ENCODE results near the gene GINS3. TPM values are rescaled to one million over a fixed set of nuclear protein-coding genes. Genes with fewer than 3 reads are reported as not detected.

GINS3 gene
- total and polyA plus RNA-seq, 2 experiments from 2014 or later: 8.8 to 17.8 TPM

DNA sequence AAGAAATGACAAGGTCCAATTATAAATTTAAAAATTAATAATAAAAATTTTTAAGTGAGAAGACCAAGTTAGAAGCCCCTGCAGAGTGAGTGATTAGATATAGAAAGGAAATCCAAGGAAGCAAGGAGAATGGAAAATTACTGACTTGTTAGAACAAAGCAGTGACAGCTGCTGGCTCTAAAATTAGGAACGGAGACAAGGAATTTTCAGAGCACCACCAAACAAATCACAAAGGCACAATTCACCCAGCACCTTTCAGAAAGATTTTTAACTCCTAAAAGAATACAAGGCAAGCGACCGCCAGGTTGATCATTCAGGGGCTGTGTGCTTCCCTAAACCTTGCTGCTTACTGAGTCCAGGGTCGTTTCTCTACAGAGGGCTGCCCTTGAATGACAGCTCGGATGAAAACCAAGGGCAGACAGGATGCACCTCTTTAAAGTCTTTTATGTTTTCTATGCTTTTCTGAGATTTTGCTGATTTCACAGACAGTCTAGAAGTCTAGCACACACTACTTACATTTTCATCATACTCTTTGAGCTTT lies 45.4 kb upstream of the GINS3 start (continued):
- TF ChIP-seq, protein P1, sequence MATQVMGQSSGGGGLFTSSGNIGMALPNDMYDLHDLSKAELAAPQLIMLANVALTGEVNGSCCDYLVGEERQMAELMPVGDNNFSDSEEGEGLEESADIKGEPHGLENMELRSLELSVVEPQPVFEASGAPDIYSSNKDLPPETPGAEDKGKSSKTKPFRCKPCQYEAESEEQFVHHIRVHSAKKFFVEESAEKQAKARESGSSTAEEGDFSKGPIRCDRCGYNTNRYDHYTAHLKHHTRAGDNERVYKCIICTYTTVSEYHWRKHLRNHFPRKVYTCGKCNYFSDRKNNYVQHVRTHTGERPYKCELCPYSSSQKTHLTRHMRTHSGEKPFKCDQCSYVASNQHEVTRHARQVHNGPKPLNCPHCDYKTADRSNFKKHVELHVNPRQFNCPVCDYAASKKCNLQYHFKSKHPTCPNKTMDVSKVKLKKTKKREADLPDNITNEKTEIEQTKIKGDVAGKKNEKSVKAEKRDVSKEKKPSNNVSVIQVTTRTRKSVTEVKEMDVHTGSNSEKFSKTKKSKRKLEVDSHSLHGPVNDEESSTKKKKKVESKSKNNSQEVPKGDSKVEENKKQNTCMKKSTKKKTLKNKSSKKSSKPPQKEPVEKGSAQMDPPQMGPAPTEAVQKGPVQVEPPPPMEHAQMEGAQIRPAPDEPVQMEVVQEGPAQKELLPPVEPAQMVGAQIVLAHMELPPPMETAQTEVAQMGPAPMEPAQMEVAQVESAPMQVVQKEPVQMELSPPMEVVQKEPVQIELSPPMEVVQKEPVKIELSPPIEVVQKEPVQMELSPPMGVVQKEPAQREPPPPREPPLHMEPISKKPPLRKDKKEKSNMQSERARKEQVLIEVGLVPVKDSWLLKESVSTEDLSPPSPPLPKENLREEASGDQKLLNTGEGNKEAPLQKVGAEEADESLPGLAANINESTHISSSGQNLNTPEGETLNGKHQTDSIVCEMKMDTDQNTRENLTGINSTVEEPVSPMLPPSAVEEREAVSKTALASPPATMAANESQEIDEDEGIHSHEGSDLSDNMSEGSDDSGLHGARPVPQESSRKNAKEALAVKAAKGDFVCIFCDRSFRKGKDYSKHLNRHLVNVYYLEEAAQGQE (IDR thresholded peaks at IDR 0.05; ENCODE audit: unreplicated experiment): no peak
- TF ChIP-seq JUNB (IDR thresholded peaks at IDR 0.05; ENCODE audit: unreplicated experiment): no peak
- no peak for TF ChIP-seq ZNF331 (CRISPR knock-in tag; IDR thresholded peaks at IDR 0.05; ENCODE audit: low read depth)
- TF ChIP-seq STAT1 (IDR thresholded peaks at IDR 0.05; ENCODE audit: unreplicated experiment): no peak
- TF ChIP-seq, protein P2, sequence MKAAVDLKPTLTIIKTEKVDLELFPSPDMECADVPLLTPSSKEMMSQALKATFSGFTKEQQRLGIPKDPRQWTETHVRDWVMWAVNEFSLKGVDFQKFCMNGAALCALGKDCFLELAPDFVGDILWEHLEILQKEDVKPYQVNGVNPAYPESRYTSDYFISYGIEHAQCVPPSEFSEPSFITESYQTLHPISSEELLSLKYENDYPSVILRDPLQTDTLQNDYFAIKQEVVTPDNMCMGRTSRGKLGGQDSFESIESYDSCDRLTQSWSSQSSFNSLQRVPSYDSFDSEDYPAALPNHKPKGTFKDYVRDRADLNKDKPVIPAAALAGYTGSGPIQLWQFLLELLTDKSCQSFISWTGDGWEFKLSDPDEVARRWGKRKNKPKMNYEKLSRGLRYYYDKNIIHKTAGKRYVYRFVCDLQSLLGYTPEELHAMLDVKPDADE (IDR thresholded peaks at IDR 0.05): no peak
- no peak for TF ChIP-seq EZH2 (IDR thresholded peaks at IDR 0.05; ENCODE audit: low read depth, unreplicated experiment)
- no peak for TF ChIP-seq CREB1 (CRISPR knock-in tag; IDR thresholded peaks at IDR 0.05; ENCODE audit: low read depth)
- TF ChIP-seq ZNF114 (CRISPR knock-in tag; IDR thresholded peaks at IDR 0.05): no peak
- TF ChIP-seq POLR2AphosphoS5 (IDR thresholded peaks at IDR 0.05; ENCODE audit: low read depth): no peak
- TF ChIP-seq, protein P3, sequence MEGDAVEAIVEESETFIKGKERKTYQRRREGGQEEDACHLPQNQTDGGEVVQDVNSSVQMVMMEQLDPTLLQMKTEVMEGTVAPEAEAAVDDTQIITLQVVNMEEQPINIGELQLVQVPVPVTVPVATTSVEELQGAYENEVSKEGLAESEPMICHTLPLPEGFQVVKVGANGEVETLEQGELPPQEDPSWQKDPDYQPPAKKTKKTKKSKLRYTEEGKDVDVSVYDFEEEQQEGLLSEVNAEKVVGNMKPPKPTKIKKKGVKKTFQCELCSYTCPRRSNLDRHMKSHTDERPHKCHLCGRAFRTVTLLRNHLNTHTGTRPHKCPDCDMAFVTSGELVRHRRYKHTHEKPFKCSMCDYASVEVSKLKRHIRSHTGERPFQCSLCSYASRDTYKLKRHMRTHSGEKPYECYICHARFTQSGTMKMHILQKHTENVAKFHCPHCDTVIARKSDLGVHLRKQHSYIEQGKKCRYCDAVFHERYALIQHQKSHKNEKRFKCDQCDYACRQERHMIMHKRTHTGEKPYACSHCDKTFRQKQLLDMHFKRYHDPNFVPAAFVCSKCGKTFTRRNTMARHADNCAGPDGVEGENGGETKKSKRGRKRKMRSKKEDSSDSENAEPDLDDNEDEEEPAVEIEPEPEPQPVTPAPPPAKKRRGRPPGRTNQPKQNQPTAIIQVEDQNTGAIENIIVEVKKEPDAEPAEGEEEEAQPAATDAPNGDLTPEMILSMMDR (conservative IDR thresholded peaks at IDR 0.05; ENCODE audit: low read depth in 2 of 2): no peak

DNA sequence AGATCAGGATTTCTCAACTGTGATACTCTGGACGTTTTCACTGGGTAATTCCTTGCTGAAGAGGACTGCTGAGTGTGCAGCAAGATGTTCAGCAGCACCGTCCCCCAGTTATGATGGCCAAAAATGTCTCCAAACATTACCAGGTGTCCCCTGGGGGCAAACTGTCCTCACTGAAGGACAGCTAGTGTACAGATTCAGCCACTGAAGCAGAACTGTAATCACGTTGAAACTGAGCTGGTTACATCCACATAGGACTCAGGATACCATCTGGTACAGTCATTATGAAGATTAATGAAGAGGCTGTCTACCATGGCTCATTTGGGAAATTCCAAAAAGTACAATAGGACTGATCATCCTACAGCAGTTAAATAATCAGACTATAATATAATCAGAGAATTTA lies 43.3 kb upstream of the GINS3 start:
- no peaks in the 10 kb centered on the region for H3K27me3 ChIP-seq (ENCODE audit: insufficient read depth)
- no peaks in the 10 kb centered on the region for H3F3A ChIP-seq (replicated peaks; ENCODE audit: low read depth)
- no peak overlapping the region for H3K4me3 ChIP-seq
- Mint-ChIP-seq H3K36me3 (ENCODE audit: low read depth) (0 out of 3 replicates have a peak, but pooled peaks cover 4% of the 10 kb centered on the region), H3K4me1 (peaks cover 25% of the 10 kb centered on the region), H3K27ac (no peak overlapping the region), H3K9me3 (peaks cover 17% of the 10 kb centered on the region; the same call in 2 of the 3 replicates), H3K27me3 (ENCODE audit: insufficient read depth, low read depth, poor library complexity) (no peaks in the 10 kb centered on the region), H3K4me3 (no peak overlapping the region)
- H3K27ac ChIP-seq (ENCODE audit: low read depth): no peak overlapping the region
- no peak overlapping the region for H3K4me2 ChIP-seq
- no peak overlapping the region for H2AFZ ChIP-seq
- no peaks in the 10 kb centered on the region for H3K36me3 ChIP-seq (ENCODE audit: insufficient read depth)
- H4K20me1 ChIP-seq (replicated peaks; ENCODE audit: insufficient read depth): no peaks in the 10 kb centered on the region
- peaks cover 20% of the 10 kb centered on the region for H3K4me1 ChIP-seq (ENCODE audit: insufficient read depth)
- ATAC-seq (no peak), DNase-seq (ENCODE audit: low spot score) (no peak)
- no peaks in the 10 kb centered on the region for H3K9me2 ChIP-seq (ENCODE audit: insufficient read depth)
- no peaks in the 10 kb centered on the region for H3K79me2 ChIP-seq (replicated peaks; ENCODE audit: insufficient read depth)
- TF ChIP-seq STAT1 (IDR thresholded peaks at IDR 0.05; ENCODE audit: unreplicated experiment) (no peak), NANOG (IDR thresholded peaks at IDR 0.05; ENCODE audit: borderline replicate concordance) (no peak), JUNB (IDR thresholded peaks at IDR 0.05; ENCODE audit: unreplicated experiment) (no peak), EZH2phosphoT487 (IDR thresholded peaks at IDR 0.05; ENCODE audit: unreplicated experiment) (no peak), ZNF114 (CRISPR knock-in tag; IDR thresholded peaks at IDR 0.05) (no peak)
- TF ChIP-seq, protein P3 (conservative IDR thresholded peaks at IDR 0.05; ENCODE audit: low read depth in 2 of 2): no peak
- TF ChIP-seq, protein P1 (IDR thresholded peaks at IDR 0.05; ENCODE audit: unreplicated experiment): no peak

Data from GM23338 (cell line).